ACC112 (cell line): ENCODE measurements around the gene SMTNL1.

Source experiments
- H2AFZ ChIP-seq: fragments of 200-600 bp; sonication (generic); one replicate; pipeline ENCODE4 v1.6.0; 2017; ENCODE audit warnings: antibody characterized with exemption, low read length; ENCODE audit not compliant: unreplicated experiment
- H3K27ac ChIP-seq: fragments of 200-600 bp; sonication (generic); 2 replicates; pipeline ENCODE4 v1.5.1; 2014; ENCODE audit warnings: low read depth, mild to moderate bottlenecking, antibody characterized with exemption, low read length, moderate library complexity
- H3K27me3 ChIP-seq: fragments of 200-600 bp; sonication (generic); 2 replicates; pipeline ENCODE4 v1.6.1; 2014; ENCODE audit warnings: mild to moderate bottlenecking, antibody characterized with exemption, low read length, moderate library complexity, mixed read lengths; ENCODE audit not compliant: insufficient read depth
- H3K36me3 ChIP-seq: fragments of 200-600 bp; sonication (generic); 2 replicates; pipeline ENCODE4 v1.6.1; 2016; ENCODE audit warnings: mild to moderate bottlenecking, antibody characterized with exemption, low read length, moderate library complexity, mixed read lengths; ENCODE audit not compliant: insufficient read depth
- H3K4me1 ChIP-seq: fragments of 200-600 bp; sonication (generic); one replicate; pipeline ENCODE4 v1.6.1; 2016; ENCODE audit warnings: low read length, mixed read lengths; ENCODE audit not compliant: insufficient read depth, unreplicated experiment, control insufficient read depth
- H3K4me3 ChIP-seq: fragments of 200-600 bp; sonication (generic); 2 replicates; pipeline ENCODE4 v1.5.1; 2014; ENCODE audit warnings: mild to moderate bottlenecking, low read depth, low read length
- H3K79me2 ChIP-seq: fragments of 200-600 bp; sonication (generic); one replicate; pipeline ENCODE4 v1.6.0; 2016; ENCODE audit warnings: low read length; ENCODE audit not compliant: control insufficient read depth, unreplicated experiment, insufficient read depth

Gene SMTNL1

GRCh38 chr11:57536947-57537619, at the start of gene SMTNL1:
SMTNL1 (plus strand) TSS chr11:57537595; CDS start chr11:57542643, 5,048 bp downstream.
- Histone ChIP-seq H3K36me3 (no peaks in the 10 kb centered on the region), H3K27me3 (no peaks in the 10 kb centered on the region), H2AFZ (no peak within 1 kb of the TSS), H3K4me1 (no peaks in the 10 kb centered on the region), H3K27ac (no peak within 1 kb of the TSS), H3K79me2 (no peaks in the 10 kb centered on the region), H3K4me3 (no peak within 1 kb of the TSS)

DNA sequence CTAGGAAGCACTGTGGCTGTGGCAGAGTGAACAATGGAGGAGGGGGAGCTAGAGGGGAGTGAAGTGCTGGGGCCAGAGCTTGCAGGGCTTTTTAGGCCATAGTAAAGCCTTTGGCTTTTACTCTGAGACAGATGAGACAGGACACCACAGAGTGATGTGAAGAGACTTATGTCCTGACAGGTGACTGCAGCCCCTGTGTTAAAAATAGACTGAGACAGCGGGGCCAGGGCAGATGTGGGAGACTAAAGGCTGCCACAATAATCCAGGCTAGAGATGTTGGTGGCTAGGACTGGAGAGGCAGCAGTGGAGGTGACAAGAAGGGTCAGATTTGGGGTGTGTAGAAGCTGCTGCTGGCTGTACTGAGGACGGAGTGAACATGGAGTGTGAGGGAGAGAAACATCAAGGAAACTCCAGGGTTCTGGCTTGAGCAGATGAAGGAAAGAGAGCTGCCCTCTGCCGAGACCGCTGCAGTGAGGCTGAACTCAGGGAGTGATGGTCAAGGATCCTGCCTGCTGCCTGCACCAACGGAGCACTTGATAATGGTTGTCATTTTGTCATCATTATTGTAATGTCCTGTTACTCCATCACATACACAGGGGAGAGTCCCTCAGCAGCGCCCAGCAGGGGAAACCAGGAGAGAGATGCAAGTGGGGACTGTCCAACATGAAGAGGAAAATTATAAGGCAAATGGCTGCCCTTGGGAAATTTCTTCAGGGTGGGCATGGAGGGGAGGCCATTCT, 49.3 kb upstream of the SMTNL1 start:
- Histone ChIP-seq H3K4me3 (no peak overlapping the region), H2AFZ (no peak overlapping the region), H3K27me3 (no peaks in the 10 kb centered on the region), H3K4me1 (no peaks in the 10 kb centered on the region), H3K36me3 (no peaks in the 10 kb centered on the region), H3K27ac (no peak overlapping the region), H3K79me2 (no peaks in the 10 kb centered on the region)

DNA sequence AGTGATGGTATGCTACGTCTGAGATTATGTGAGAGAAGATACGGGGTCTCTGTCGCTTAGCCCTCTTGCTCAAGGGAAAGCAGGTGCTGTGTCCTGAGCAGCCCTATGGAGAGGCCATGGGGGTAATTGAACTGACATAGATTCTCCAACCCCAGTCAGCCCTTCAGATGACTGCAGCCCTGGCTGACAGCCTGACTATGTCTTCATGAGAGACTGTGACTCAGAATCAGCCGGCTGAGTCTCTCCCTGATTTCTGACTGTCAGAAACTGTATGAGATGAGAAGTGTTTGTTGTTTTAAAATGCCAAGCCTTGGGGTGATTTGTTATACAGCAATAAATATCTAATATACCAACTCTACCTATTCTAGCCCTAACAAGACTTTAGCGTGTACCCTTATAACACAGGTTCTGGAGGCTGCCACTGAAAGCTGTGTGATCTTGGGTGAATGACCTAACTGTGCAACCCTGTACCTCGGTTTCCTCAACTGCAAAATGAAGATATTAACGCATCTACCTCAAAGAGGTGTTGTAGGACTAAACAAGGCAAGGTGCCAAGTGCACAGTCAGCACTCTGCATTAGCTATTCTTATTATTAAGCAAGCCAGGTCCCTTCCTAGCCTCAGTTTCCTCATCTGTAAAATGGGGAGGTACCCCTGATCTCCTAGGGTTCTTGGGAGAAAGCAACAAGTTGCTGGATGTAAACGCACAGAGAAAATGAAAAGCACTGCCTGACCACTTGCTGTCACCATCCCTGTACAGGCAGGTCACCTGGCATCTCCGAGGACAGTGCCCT, 46.7 kb upstream of the SMTNL1 start:
- H3K4me1 ChIP-seq: no peaks in the 10 kb centered on the region
- H2AFZ ChIP-seq: no peak overlapping the region
- no peaks in the 10 kb centered on the region for H3K79me2 ChIP-seq
- no peaks in the 10 kb centered on the region for H3K36me3 ChIP-seq
- no peak overlapping the region for H3K27ac ChIP-seq
- no peaks in the 10 kb centered on the region for H3K27me3 ChIP-seq
- H3K4me3 ChIP-seq: no peak overlapping the region

DNA sequence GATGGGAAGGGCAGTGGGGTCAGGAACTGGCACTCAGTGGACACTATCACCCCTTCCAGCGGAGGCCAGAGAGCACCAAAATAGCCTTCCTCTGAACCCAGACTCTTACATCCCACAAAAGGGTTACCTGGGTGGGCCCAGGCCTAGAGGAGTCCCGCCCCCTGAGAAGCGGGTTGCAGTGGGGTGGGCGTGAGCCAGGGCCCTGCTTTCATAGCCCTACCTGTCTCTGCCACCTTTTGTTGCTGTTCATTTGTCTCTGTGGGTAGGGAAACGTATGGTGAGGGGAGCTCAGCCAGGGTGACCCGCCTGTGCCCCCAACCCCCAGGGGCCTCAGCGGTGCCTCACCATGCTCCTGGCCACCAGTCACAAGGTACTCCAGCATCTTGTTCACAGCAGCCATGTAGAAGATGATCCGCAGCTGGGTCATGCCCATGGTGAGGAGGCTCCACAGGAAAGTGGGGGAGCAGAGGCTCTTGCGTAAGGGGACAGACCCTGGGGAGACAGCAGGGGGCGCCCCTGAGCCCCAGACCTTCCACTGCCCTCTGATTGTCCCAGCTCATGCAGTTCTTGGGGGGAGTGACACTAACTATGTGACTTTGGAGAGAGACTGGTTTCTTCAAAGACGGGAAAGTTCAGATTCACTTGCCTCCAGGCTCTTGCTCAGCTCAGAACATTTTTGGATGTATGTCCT, 45.9 kb upstream of the SMTNL1 start:
- Histone ChIP-seq H3K27me3 (no peaks in the 10 kb centered on the region), H3K4me3 (no peak overlapping the region), H3K27ac (no peak overlapping the region), H3K36me3 (no peaks in the 10 kb centered on the region), H2AFZ (no peak overlapping the region), H3K4me1 (no peaks in the 10 kb centered on the region), H3K79me2 (no peaks in the 10 kb centered on the region)

GRCh38 chr11:57493507-57494503, 43.6 kb upstream of the SMTNL1 start:
- Histone ChIP-seq H3K4me3 (no peak overlapping the region), H3K27ac (no peak overlapping the region), H3K79me2 (no peaks in the 10 kb centered on the region), H3K27me3 (no peaks in the 10 kb centered on the region), H2AFZ (no peak overlapping the region), H3K36me3 (no peaks in the 10 kb centered on the region), H3K4me1 (no peaks in the 10 kb centered on the region)

DNA sequence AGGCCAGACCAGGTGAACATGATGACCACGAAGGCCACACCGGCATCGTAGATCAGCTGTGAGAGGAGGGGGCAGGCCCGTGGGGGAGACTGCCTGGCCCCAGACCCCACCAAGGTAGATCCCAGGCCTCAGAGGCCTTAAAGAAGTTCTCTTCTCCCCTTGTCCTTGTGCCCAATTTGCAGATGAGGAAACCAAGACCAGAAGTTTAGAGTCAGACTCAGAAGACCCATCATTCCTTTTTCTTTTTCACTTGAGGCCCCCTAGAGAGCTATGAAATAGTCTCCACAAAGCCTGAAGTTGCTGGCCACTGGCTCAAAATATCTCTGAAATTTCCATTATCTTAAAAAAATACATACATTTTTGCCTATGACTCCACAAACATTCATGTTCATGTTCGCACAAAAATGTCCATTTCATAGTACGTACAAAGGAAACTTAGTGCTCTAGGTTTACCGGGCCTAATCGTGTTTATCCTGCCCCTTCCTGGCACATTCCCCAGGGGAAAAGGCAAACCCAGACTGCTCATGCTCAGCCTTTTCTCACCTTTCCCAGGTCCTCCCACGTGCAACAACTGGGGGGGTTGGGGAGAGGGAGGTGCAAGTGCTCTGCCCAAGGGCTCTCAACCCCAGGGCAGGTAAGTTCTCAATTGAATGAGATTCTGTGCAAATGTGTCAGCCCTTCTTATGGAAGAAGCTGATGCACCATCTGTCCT, 41.1 kb upstream of the SMTNL1 start:
- Histone ChIP-seq H3K36me3 (no peaks in the 10 kb centered on the region), H3K27me3 (no peaks in the 10 kb centered on the region), H2AFZ (no peak overlapping the region), H3K27ac (no peak overlapping the region), H3K4me1 (peaks cover 7% of the 10 kb centered on the region), H3K79me2 (no peaks in the 10 kb centered on the region), H3K4me3 (no peak overlapping the region)

DNA sequence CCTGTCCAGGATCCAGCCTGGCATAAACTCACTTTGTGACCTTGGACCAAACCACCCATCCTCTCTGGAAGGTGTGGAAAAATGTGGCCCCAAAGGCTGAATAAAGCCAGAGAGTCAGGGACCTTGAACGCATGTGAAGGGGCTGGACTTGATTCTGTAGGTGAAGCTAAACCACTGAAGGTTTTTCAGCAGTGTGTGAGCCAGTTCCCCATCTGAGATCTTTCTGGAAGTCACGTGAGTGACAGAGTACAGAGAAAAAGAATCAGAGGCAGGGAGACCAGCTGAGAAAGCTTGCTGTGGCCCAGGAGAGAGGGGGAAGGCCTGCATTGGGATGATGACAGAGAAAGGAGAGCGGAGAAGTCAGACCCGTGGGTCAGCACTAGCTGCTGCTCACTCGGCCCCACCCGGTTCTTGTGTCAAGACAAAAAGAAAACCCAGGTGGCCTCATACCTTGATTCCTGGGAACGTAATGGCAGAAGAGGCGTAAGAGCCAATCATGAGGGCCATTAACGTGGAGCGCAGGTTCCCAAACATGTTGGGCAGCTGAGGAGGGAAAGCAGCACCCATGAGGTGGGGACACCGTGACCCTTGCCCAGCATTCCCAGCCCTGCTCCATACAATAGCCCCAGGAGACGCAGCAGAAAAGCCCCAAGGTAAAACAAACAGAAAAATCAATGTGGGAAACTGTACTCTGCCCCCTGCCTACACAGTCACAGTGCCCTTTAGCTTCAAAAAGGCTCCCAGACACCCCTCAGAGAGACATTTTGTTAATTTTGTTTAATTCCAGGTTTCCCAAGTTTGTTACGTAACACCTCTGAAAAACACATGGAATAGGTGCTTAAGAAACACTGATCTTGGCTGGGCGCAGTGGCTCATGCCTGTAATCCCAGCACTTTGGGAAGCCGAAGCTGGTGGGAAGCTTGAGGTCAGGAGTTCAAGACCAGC, 39.8 kb upstream of the SMTNL1 start:
- Histone ChIP-seq H3K4me1 (peaks cover 7% of the 10 kb centered on the region), H3K36me3 (no peaks in the 10 kb centered on the region)

GRCh38 chr11:57498540-57498939, 38.9 kb upstream of the SMTNL1 start:
- H2AFZ ChIP-seq: no peak overlapping the region
- no peak overlapping the region for H3K27ac ChIP-seq

More for the DNA sequence above, 39.8 kb upstream of the SMTNL1 start:
- no peak overlapping the region for H3K27ac ChIP-seq
- no peaks in the 10 kb centered on the region for H3K79me2 ChIP-seq
- no peaks in the 10 kb centered on the region for H3K27me3 ChIP-seq
- no peak overlapping the region for H2AFZ ChIP-seq
- no peak overlapping the region for H3K4me3 ChIP-seq

More at GRCh38 chr11:57498540-57498939, 38.9 kb upstream of the SMTNL1 start:
- Histone ChIP-seq H3K4me3 (no peak overlapping the region), H3K79me2 (no peaks in the 10 kb centered on the region), H3K27me3 (no peaks in the 10 kb centered on the region), H3K36me3 (no peaks in the 10 kb centered on the region), H3K4me1 (peaks cover 7% of the 10 kb centered on the region)
